Spinal cord (tissue), 10 donors: Measurements from ENCODE around the gene ITPK1. TPM values are rescaled to one million over a fixed set of nuclear protein-coding genes. Genes with fewer than 3 reads are reported as not detected.
A peak's percentile ranks its signal among the peaks of the same experiment; 100 is the strongest.

ENCODE experiments used
- DNase-seq, 6 donors: peaks; one replicate each; pipeline versions ENCODE4 v3.0.0 to v3.0.0-alpha.2; 2013 to 2015; ENCODE audit warnings: low spot score in 6 of 6, low read depth in 4 of 6
- H3K27ac ChIP-seq: one replicate; pipeline ENCODE4 v1.5.1; 2013; ENCODE audit warnings: low read depth, low read length, control low read depth
- H3K27me3 ChIP-seq: one replicate; pipeline ENCODE4 v1.6.1; 2013; ENCODE audit warnings: low read length; ENCODE audit not compliant: control insufficient read depth, insufficient read depth
- H3K36me3 ChIP-seq: one replicate; pipeline ENCODE4 v1.6.1; 2013; ENCODE audit warnings: low read length; ENCODE audit not compliant: control insufficient read depth, insufficient read depth
- H3K4me1 ChIP-seq: one replicate; pipeline ENCODE4 v1.6.1; 2013; ENCODE audit warnings: low read length; ENCODE audit not compliant: control insufficient read depth, insufficient read depth
- H3K4me3 ChIP-seq: one replicate; pipeline ENCODE4 v1.5.1; 2013; ENCODE audit warnings: low read depth, low read length, control low read depth
- H3K9me3 ChIP-seq: one replicate; pipeline ENCODE4 v1.6.1; 2013; ENCODE audit warnings: low read length; ENCODE audit not compliant: control insufficient read depth, insufficient read depth
- WGBS: methylation state at CpG from one replicate; pipeline ENCODE4 v1.1.5; 2013; ENCODE audit warnings: missing lambda C conversion rate; ENCODE audit not compliant: insufficient coverage; 5-methylcytosine and 5-hydroxymethylcytosine counted together
- polyA plus RNA-seq, 2 donors: library from polyadenylated mRNA; unstranded; fragments of 120-200 nt; gene quantifications; one replicate each; pipeline ENCODE4 v1.2.1, GENCODE V29; 2013; ENCODE audit not compliant: insufficient read length in 2 of 2
- total RNA-seq, 2 donors: library from RNA; depleted of rRNA in 1 of 2; stranded (reverse); fragments of 120-200 nt in 1 of 2; fragments of >200 nt in 1 of 2; gene quantifications; one replicate each; pipeline versions ENCODE4 v1.2.3 to v1.2.4, GENCODE V29; 2013 to 2014
- donor health status: healthy.

The ITPK1 gene
- total and polyA plus RNA-seq, 4 donors = 33.8 to 147 (median 83.3) TPM

- Histone ChIP-seq H3K4me1 (peaks cover 33% of the 10 kb centered on the region), H3K27me3 (no peaks in the 10 kb centered on the region), H3K27ac (no peak overlapping the region), H3K36me3 (peaks cover 24% of the 10 kb centered on the region), H3K4me3 (no peak overlapping the region), H3K9me3 (no peaks in the 10 kb centered on the region)
- peak in 1 of 6 donors; percentile 17 for DNase-seq
- WGBS = no CpG with 5 or more reads among the region's 3 CpGs
These were observed 15.6 kb downstream of the ITPK1 start for GRCh38 chr14:93100100-93100499.

DNA sequence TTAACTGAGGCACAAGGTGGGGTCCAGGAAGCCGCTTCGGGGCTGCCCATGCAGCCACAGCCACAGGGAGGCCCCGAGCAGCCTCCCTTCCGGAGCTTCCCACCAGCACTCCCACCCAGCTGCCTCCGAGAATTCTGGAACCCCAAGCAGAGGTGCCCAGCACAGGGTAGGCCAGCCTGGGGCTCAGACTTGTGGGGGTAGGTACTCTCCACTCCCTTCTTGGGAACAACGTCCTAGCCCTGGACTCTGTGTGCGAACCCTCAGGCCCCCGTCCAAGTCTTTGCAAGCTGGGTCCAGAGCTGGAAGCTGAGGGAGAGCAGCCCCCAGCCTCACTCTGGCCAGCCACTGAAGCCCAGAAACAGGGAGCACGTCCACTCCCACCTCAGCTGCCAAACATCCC lies 16.1 kb downstream of the ITPK1 start:
- no peak for DNase-seq
- Histone ChIP-seq H3K27me3 (no peaks in the 10 kb centered on the region), H3K36me3 (peaks cover 27% of the 10 kb centered on the region), H3K9me3 (no peaks in the 10 kb centered on the region), H3K4me1 (peaks cover 34% of the 10 kb centered on the region), H3K27ac (no peak overlapping the region), H3K4me3 (no peak overlapping the region)
- WGBS = 92% methylated on average over 9 of the region's 9 CpGs

DNA sequence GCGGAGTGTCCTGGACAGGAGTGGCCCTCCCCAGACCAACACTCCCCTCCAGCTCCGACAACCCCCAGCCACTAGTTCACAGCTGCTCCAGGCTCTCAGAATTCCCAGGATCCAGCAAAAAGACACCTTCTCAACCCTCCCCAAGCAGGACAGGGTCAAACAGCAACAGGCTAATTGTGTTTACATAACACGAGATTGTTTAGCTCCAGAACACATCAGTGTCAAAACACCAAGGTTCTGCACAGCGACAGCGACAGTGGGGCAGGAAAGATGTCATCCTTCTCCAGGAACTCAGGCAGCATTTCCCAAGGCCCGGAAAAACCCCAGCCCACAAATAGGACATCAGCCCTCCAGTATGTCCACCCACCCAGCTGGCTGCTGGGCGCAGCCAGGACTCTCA lies 16.5 kb downstream of the ITPK1 start:
- H3K4me1 ChIP-seq = peaks cover 39% of the 10 kb centered on the region
- DNase-seq = no peak
- H3K27ac ChIP-seq = no peak overlapping the region

DNA sequence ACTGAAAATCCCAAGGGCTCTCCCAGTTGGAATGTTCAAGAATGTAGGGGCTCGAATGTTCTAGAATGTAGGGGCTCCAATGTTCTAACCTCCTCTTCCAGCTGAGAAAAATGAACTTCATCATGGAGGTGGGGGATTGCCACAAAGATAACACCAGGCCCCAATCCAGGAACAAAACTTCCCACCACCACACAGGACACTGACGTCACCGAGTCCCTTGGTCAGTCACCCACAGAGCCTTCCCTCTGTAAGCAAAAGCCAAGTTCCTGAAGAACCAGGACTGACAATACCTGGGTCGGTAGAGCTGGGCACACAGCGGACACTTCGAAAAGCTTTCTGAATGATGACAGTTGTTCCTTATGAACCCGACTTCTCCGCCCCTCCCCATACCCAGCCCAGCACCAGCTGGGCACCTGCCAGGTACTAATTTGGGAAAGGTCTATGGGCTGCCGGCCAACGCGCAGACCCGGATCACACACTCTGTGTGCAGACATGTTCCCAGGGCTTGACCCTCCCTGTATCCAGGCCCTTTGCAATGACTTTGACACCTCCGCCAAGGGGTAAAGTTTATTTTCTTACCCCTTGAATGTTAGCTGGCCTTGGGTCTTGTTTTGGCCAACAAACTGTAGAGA lies 18.9 kb downstream of the ITPK1 start:
- H3K4me3 ChIP-seq = no peak overlapping the region
- WGBS = 91% methylated on average over 12 of the region's 13 CpGs
- no peak overlapping the region for H3K27ac ChIP-seq
- no peaks in the 10 kb centered on the region for H3K27me3 ChIP-seq
- DNase-seq = no peak
- no peaks in the 10 kb centered on the region for H3K9me3 ChIP-seq
- peaks cover 62% of the 10 kb centered on the region for H3K4me1 ChIP-seq
- H3K36me3 ChIP-seq = peaks cover 34% of the 10 kb centered on the region

More for the DNA sequence above, 16.5 kb downstream of the ITPK1 start:
- H3K36me3 ChIP-seq = peaks cover 31% of the 10 kb centered on the region
- WGBS = 79% methylated on average over 7 of the region's 7 CpGs
- no peak overlapping the region for H3K4me3 ChIP-seq
- H3K9me3 ChIP-seq = no peaks in the 10 kb centered on the region
- no peaks in the 10 kb centered on the region for H3K27me3 ChIP-seq

GRCh38 chr14:93095742-93096510 lies 19.8 kb downstream of the ITPK1 start:
- no peak for DNase-seq
- 92% methylated on average over 11 of the region's 13 CpGs for WGBS
- H3K4me1 ChIP-seq = peaks cover 69% of the 10 kb centered on the region
- H3K27ac ChIP-seq = no peak overlapping the region
- no peak overlapping the region for H3K4me3 ChIP-seq
- H3K36me3 ChIP-seq = peaks cover 37% of the 10 kb centered on the region
- no peaks in the 10 kb centered on the region for H3K27me3 ChIP-seq
- H3K9me3 ChIP-seq = no peaks in the 10 kb centered on the region

DNA sequence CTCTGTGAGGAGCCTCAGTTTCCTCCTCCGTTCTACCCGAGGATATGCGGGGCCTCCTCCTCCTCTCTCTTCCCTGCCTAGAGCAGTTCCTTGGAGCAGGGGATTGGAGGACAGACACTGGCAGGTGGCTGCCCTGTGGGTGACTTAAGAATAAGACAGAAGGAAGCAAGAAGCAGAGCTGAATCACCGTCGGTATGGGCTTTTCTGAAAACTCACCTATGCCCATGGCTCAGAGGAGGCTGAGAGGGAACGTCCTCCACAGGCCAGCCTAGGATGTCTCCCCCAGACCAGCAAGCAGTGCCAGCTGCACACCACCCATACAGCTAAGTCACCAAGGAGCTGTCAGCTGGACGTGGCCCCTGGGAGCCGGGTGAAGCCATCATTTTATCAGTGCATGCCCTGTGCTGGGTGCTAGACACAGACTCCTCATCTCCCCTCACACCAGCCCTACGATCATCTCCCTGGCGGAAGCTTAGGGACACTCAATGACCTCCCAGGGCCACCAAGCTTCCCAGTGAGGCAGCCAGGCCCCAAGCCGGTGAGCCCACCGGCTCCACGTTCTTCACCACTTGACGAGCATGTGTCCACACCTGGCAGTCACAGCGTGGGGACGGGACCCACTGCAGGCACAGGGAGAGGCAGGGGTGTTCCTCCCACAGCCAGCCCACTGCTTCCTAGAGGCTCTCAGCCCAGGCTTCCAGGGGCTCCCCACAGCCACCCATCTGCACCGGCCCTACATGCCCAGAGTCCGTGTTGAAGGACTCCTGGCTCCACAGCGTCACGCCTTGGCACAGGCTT lies 21.4 kb downstream of the ITPK1 start:
- Histone ChIP-seq H3K27ac (no peak overlapping the region), H3K9me3 (no peaks in the 10 kb centered on the region), H3K27me3 (no peaks in the 10 kb centered on the region), H3K36me3 (peaks cover 30% of the 10 kb centered on the region), H3K4me3 (no peak overlapping the region), H3K4me1 (peaks cover 69% of the 10 kb centered on the region)
- WGBS = 94% methylated on average over 17 of the region's 20 CpGs
- no peak for DNase-seq

DNA sequence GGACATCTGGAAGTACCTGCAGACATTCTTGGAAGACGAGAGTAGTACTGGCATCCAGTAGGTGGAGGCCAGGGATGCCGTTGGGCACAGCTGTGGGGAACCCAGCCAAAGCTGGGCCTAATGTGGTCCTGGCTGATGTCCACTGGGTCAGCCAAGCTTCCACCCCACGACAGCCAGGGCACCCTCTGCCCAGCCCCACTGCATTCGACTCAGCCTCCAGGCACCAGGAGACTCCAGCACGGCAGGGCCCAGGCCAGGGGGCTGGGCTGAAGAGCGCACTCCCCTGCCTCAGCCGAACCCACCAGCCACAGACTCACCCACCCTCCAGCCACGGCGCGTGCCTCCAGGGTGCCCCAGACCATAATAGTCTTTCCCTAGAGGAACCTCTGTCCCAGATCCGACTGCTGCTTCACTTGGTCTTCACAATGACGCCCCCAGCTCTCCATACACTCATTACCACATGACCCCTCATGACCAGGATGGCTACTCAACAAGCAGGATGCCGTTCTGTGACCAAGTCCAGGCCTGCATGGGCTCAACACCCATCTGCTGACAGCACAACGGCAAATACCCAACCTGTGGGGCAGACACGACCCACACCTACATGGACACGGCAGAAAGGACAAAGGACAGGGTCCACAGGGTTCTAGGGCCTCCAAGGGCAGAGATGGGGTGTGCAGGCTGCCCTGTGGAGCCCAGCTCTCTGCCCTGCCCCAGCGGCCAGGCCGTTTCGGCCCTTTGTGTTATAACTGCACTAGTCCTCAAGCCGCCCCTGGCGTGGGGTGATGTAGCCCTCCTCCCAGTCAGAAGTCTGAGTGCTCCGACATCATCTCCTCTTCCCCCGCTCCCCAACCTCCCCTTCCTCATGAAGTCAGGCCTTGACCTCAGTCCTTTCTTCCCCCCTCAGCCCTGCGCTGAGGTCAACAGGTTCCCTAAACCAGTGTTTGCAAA lies 22.8 kb downstream of the ITPK1 start:
- WGBS = 87% methylated on average over 23 of the region's 24 CpGs
- H3K4me1 ChIP-seq = peaks cover 69% of the 10 kb centered on the region

DNA sequence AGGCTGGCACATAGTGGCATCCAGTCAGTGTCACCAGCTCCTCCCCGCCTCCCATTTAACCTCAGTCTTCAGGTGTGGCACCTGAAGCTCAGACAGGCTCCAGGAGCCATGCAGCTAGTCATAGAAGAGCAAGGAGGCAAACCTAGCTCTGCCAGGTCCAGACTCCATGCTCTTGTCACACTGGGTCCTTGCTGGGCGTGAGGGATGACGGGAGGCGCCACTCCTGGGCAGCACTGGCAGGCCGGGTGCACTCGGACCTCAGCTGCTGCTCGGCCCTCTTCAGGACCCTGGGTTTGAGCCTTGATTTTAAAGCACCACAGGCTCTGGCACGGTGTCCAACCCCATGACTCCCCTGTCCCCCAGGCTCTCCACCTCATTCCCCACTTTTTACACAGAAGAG lies 24.1 kb downstream of the ITPK1 start:
- no peak overlapping the region for H3K4me3 ChIP-seq
- 86% methylated on average over 8 of the region's 8 CpGs for WGBS
- no peak for DNase-seq
- H3K9me3 ChIP-seq = no peaks in the 10 kb centered on the region
- peaks cover 66% of the 10 kb centered on the region for H3K4me1 ChIP-seq
- peaks cover 26% of the 10 kb centered on the region for H3K36me3 ChIP-seq
- H3K27me3 ChIP-seq = no peaks in the 10 kb centered on the region
- H3K27ac ChIP-seq = peak overlapping the region; percentile 58

More for the DNA sequence above, 22.8 kb downstream of the ITPK1 start:
- no peak for DNase-seq
- Histone ChIP-seq H3K9me3 (no peaks in the 10 kb centered on the region), H3K36me3 (peaks cover 26% of the 10 kb centered on the region), H3K27me3 (no peaks in the 10 kb centered on the region), H3K4me3 (no peak overlapping the region), H3K27ac (no peak overlapping the region)
